Left renal pelvis (tissue), 4 donors: ENCODE results near the gene ADAM22. TPM values are rescaled to one million over a fixed set of nuclear protein-coding genes. Genes with fewer than 3 reads are reported as not detected.
"Not testable (repeated sequence)": the region's sequence is repeated elsewhere in the genome, so short reads cannot be mapped to it uniquely, and the experiment has no call there.

ENCODE experiments used
- DNase-seq, 4 donors: peaks; one replicate each; pipeline ENCODE4 v3.0.0-alpha.2; 2013; ENCODE audit warnings: low read depth in 4 of 4, low spot score in 3 of 4
- polyA plus RNA-seq, 4 donors: library from polyadenylated mRNA; unstranded; fragments of 120-200 nt; gene quantifications; one replicate each; pipeline ENCODE4 v1.2.1, GENCODE V29; 2013; ENCODE audit not compliant: insufficient read length in 4 of 4

Gene ADAM22, protein sequence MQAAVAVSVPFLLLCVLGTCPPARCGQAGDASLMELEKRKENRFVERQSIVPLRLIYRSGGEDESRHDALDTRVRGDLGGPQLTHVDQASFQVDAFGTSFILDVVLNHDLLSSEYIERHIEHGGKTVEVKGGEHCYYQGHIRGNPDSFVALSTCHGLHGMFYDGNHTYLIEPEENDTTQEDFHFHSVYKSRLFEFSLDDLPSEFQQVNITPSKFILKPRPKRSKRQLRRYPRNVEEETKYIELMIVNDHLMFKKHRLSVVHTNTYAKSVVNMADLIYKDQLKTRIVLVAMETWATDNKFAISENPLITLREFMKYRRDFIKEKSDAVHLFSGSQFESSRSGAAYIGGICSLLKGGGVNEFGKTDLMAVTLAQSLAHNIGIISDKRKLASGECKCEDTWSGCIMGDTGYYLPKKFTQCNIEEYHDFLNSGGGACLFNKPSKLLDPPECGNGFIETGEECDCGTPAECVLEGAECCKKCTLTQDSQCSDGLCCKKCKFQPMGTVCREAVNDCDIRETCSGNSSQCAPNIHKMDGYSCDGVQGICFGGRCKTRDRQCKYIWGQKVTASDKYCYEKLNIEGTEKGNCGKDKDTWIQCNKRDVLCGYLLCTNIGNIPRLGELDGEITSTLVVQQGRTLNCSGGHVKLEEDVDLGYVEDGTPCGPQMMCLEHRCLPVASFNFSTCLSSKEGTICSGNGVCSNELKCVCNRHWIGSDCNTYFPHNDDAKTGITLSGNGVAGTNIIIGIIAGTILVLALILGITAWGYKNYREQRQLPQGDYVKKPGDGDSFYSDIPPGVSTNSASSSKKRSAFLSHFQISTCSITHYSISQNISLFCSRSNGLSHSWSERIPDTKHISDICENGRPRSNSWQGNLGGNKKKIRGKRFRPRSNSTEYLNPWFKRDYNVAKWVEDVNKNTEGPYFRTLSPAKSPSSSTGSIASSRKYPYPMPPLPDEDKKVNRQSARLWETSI
- 10 to 100 TPM in 3 of 4 donors, 1 to 10 TPM in 1; 3.7 to 14.9 (median 12.9) TPM for polyA plus RNA-seq

GRCh38 chr7:87933953-87934698 is at the start of gene ADAM22:
ADAM22 (plus strand) TSS chr7:87934251; CDS start chr7:87934466, 215 bp downstream.
- peak; percentile 73 to 84 (median 77) for DNase-seq

DNA sequence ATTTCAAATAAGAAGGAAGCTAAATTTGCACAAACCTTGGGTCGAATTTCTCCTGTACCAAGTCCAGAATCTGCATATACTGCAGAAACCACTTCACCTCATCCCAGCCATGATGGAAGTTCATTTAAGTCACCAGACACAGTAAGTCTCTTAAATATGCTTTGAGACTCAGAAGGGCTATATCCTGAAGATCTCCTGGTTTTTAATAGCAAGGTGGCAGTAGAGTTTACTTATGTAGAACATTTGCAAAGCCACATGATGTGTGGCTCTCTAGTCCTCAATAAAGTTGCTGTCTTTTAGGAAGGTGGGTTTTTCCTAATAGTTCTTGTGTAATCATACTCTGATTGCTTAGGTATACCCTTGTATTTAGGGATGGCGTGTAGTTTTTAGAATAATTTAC is 49.0 kb upstream of the ADAM22 start:
- no peak for DNase-seq

DNA sequence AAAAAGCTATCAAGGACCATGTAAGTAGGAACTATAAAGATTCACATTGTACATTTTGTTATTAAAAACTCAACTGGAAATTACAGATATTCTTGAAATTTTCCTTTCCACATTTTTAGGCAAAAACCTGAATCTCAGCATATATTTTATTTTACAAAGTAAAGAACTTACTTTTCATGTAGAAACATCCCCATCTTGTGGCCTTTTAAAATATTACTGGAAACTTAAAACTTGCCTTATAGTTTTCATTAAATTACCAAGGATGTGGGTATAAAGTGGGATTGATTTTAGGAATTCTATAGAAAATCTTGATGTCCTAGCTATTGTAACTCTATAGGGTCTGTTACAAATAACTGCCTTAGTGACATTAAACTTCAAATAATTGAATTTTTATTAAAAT is 47.2 kb upstream of the ADAM22 start:
- peak in 1 of 4 donors; percentile 36 for DNase-seq

DNA sequence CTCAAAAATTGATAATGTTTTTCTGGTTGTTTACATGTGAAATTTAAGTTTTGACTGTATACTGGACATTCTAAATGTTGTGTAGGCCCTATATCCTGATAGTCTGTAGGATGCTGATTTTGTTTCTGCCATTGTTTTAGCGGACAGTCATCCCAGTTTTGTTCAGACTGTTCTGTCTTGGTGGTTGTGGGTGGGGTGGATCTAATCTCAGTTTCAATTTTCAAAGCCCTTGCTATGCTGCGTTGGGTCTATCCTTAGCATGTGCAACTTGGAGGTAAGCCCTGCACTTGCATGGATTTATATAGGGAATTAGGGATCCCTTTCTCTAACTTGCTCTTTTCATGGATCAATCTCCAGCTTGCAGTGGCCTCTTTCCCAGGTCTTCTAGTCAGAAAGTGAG is 38.7 kb upstream of the ADAM22 start:
- no peak for DNase-seq

DNA sequence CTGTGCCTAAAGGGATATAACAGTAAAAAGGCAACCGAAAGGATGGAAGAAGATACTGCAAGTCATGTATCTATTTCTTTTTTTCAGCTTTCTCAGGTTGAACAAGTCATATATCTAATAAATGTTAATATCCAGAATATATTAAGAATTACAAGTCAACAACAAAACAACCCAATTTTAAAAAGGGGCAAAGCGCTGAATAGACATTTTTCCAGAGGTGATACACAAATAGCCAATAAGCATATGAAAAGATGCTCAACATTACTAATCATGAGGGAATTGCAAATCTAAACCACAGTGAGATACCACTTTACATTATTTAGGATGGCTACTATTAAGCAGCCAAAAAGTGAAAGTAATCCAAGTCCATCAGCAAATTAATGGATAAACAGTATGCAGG is 34.8 kb upstream of the ADAM22 start:
- no peak for DNase-seq

GRCh38 chr7:87907136-87907906 is 26.7 kb upstream of the ADAM22 start:
- DNase-seq, result not testable (repeated sequence)

DNA sequence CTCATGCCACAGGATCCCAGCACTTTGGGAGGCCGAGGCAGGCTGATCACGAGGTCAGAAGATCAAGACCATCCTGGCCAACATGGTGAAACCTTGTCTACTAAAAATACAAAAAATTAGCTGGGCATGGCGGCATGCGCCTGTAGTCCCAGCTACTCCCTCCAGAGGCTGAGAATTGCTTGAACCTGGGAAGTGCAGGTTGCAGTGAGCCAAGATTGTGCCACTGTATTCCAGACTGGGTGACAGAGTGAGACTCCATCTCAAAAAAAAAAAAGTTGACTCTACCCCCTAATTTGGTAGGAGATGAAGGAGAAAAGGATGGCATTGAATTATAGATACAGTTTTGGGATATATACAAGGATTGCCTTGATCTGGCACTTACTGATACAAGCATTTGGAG is 25.2 kb upstream of the ADAM22 start:
- DNase-seq, result not testable (repeated sequence)

GRCh38 chr7:87912121-87912520 is 21.9 kb upstream of the ADAM22 start:
- no peak for DNase-seq

DNA sequence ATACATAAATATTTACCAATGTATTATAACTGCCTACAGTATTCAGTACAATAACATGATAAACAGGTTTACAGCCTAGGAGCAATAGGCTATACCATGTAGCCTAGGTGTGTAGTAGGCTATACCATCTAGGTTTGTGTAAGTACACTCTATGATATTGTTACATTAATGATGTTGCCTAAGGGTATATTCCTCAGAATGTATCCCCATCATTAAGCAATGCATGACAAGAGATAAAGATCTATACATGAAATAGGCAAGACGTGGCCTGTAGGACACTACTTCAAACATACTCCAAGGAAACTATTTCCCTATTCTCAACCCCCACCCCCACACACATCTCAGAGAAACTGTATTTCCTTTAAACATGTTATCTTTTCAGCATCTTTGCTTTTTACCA is 15.3 kb upstream of the ADAM22 start:
- no peak for DNase-seq

- DNase-seq, result no peak
These were observed 14.2 kb upstream of the ADAM22 start for GRCh38 chr7:87919875-87920274.

DNA sequence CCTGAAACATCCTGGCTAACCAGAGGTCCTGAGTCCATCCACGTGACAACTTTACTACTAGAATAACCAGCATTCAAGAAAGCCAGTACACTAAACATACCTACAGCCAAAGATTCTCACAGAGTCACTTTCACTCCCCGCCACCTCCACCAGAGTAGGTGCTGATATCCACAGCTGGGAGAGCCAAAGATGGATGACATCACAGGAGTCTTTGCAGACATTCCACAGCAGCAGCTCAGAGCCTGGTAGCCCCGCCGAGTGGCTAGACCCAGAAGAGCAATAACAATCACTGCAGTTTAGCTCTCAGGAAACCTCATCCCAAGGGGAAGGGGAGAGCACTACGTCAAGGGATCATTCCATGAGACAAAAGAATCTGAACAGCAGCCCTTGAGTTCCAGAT is 13.5 kb upstream of the ADAM22 start:
- DNase-seq, result no peak

- DNase-seq, result not testable (repeated sequence)
These were observed 11.2 kb upstream of the ADAM22 start for GRCh38 chr7:87922759-87923395.

DNA sequence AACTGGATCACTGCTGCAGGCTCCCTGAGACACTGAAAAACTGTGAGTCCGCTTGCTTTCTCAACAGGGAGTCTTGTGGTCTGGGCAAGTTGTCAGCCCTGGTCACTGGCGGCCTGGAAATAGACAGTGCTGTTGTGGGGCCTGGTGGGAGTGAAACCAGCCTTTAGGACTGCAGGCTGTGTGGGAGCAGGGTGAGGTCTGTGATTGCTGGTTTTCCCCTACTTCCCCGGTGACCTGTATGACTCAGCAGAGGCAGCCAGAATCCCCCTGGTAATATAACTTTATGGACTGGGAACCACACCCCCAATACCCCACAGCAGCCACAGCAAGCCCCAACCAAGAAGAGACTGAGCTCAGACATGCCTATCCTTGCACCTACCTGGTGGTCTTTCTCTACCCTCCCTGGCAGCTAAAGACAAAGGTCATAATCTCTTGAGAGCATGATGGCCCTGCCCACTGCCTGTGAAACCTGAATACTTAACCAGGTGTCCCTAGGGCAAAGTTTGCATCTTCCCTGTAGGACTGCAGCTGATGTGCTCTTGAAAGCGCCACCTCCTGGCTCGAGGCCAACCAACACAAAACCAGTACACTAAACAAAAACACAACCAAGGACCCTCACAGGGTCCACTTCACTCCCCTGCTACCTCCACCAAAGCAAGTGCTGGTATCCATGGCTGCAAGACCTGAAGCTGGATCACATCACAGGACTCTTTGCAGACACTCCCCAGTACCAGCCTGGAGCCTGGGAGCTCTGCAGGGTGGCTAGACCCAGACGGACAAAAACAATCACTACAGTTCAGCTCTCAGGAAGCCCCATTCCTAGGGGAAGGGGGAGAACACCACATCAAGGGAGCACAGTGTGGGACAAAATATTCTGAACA is 7.2 kb upstream of the ADAM22 start:
- no peak for DNase-seq

- DNase-seq, result no peak
These were observed 472 bp upstream of the ADAM22 start for GRCh38 chr7:87933605-87933952.

- DNase-seq, result no peak
These were observed 790 bp downstream of the ADAM22 start for GRCh38 chr7:87934699-87935383.

DNA sequence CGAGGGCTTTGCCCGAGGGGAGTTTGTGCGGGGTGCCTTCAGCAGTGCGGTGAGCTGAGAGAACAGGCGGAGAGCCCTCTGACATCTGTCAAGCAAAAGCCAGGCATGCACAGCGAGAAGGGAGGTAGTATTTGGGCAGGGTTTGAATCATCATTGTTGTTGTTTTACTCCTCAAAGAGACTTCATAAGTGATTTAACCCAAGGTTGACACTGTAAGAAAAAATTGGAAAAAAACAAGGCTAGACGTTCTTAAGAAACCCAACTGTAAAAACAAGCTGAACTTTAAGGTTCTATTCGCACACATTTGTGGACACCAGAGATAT is 1.3 kb downstream of the ADAM22 start:
- DNase-seq, result no peak

GRCh38 chr7:87941138-87941537 is 7.1 kb downstream of the ADAM22 start:
- no peak for DNase-seq

GRCh38 chr7:87944547-87944946 is 10.5 kb downstream of the ADAM22 start:
- DNase-seq, result no peak
